ENCODE measurements around the gene DNTT.

DNTT gene

DNA sequence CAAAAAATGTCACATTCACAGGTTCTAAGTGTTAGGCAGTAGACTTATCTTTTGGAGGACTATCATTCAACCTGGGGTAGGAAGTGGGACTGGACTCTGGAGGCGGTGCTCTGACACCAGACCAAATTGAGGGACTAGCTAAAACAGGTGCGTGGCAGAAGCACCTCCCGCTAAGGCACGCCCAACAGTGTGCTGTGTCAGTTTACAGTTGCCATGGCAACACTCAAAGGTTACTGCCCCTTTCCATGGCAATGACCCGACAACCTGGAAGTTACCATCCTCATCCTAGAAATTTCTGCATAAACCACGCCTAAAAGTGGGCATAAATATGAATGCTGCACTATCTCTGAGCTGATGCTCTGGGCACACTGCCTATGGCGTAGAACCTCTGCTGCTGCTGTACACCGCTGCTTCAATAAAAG is 18.9 kb upstream of the DNTT start:
- Histone ChIP-seq H3K4me3 (no peak overlapping the region), H3K27me3 (ENCODE audit: low read depth) (peaks cover 12% of the 10 kb centered on the region; the same call in 1 of the 2 replicates), H3K36me3 (replicated peaks) (no peaks in the 10 kb centered on the region), H3K9me3 (no peaks in the 10 kb centered on the region), H3K4me1 (no peaks in the 10 kb centered on the region)
- in situ Hi-C loops (cut with MboI; ENCODE audit: low sequenced_read_pairs) = no loop called here
- DNase-seq (ENCODE audit: low spot score in 2 of 2) = no peak

DNA sequence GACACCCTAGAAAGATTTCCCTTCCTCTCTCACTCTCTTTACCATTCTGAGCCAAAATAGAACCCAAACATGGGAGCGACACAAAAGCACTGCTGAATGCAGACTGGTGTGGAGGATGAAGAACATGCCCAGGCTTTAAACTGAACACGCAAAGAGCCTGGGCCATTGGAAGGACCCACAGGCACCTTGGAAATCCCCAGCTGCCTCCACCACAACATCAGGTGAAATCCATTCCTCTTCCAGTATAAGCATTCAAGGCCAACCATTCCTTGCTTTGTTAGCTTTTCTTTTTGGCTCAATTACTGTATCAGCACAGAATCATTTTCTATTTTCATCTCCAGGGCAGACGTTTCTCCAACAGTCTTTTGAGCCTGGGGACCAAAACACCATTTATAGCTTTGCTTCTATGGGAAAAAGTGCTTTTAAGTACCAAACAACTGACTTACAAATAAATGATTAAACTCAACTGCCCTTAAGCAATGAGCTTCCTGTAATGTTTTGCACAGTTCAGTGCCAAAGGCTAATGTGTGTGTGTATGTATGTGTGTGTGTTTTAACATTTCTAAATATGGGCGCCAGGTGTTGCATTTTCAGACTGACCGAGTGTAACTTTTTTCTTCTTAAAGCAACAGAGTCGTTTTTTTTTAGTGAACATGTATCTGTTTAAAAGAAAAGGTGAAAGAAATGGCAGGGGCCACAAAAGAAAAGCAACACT is 16.7 kb upstream of the DNTT start:
- Histone ChIP-seq H3K4me3 (no peak overlapping the region), H3K4me1 (no peaks in the 10 kb centered on the region), H3K9me3 (no peaks in the 10 kb centered on the region), H3K36me3 (replicated peaks) (no peaks in the 10 kb centered on the region), H3K27me3 (ENCODE audit: low read depth) (no peaks in the 10 kb centered on the region; the same call in 1 of the 2 replicates)
- no peak for DNase-seq (ENCODE audit: low spot score in 2 of 2)
- in situ Hi-C loops (cut with MboI; ENCODE audit: low sequenced_read_pairs) = no loop called here

DNA sequence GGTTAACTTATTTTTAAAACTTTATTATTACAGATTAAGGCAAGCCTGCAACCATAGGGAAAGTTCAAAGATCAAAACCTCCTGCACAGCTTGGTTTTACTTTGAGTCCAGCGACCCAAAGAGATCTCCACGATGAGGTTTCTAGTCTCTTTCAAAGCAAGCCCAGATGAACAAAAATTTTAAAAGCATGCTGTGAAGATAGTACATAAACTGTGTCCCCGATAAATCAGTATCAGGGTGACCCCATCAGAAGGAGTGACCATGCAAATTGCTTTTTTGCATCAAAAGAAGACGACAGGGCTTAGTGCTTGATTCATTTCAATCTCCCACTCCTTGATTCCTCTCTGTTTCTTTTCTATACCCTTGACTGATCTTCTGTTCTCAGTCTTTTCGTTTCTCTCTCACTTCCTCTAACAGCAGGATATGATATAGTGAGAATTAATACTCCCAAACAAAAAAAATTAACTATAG is 16.0 kb upstream of the DNTT start:
- Histone ChIP-seq H3K27me3 (ENCODE audit: low read depth) (no peaks in the 10 kb centered on the region; the same call in 1 of the 2 replicates), H3K9me3 (no peaks in the 10 kb centered on the region), H3K36me3 (replicated peaks) (no peaks in the 10 kb centered on the region; the same call in 1 of the 2 replicates), H3K4me1 (no peaks in the 10 kb centered on the region), H3K4me3 (no peak overlapping the region)
- in situ Hi-C loops (cut with MboI; ENCODE audit: low sequenced_read_pairs) = no loop called here
- DNase-seq (ENCODE audit: low spot score in 2 of 2) = no peak

DNA sequence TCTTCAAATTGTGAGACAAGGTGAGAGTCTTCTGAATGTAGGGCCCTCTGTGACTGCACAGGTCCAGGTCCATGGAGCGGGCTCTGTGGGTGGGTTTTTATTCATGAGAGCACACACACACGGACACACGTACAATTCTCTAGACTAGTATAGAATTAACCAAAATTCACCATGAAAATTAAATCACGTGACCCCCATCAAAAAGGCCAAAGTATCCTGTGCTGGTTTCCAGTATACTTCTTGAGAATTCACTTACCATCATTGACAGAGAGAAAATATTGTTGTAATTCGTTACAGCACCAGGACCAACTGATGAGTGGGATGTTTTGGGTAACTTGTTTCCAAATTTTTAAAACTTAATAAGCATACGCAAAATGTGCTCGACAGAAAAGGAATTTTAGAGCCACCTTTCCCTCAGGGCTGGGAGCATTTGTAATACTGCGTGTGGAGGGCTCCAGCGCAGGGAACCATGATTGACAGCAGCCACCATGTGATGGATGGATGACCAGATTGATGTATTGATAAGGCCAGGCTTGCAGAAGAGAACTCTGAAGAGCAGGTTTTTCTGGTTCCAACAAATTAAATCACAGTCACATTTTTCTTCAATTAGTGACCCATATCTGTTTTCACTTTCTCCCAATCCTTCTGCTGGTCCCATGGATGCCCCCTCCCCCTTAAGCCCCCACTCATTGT is 14.9 kb upstream of the DNTT start:
- Histone ChIP-seq H3K4me3 (no peak overlapping the region), H3K36me3 (replicated peaks) (no peaks in the 10 kb centered on the region; the same call in 1 of the 2 replicates), H3K27me3 (ENCODE audit: low read depth) (peaks cover 6% of the 10 kb centered on the region; the same call in 1 of the 2 replicates), H3K9me3 (no peaks in the 10 kb centered on the region), H3K4me1 (no peaks in the 10 kb centered on the region)
- DNase-seq (ENCODE audit: low spot score in 2 of 2) = no peak
- in situ Hi-C loops (cut with MboI; ENCODE audit: low sequenced_read_pairs) = no loop called here

DNA sequence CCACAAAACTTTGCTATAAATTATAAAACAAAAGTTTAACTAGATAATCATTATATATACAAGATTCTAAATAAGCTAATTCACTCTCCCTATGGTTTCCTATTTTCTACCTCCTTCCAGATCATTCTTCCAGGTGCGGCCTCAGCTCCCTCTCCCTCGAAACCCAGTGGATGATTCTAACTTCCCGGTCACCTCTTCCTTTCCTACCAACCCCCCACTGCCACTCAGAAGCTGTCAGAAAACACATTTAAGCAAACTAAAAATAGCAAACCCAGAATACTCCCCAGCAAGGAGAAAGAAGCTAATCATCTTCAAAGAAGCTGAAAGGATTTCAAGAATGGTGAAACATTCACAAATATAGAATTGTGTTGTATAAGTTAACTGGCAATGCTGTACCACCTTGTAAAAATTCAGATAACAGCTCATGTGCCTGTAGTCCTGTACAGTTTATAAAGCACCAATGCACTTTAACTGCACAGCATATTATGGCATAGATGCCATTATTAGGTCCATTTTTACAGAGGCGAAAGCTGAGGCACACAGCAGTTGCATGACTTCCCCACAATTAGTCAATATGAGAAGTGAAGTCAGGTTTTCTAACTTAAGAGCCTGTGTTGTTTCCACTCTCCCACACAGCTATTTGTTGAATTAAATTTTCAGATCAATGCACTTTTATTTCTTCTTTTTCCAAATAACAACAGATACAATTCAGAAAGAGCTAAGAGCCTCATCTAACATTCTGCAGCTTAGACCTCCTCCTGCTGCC is 13.7 kb upstream of the DNTT start:
- no peaks in the 10 kb centered on the region for H3K4me1 ChIP-seq
- H3K4me3 ChIP-seq = no peak overlapping the region
- DNase-seq (ENCODE audit: low spot score in 2 of 2) = no peak
- no peaks in the 10 kb centered on the region for H3K9me3 ChIP-seq
- in situ Hi-C loops (cut with MboI; ENCODE audit: low sequenced_read_pairs) = no loop called here
- H3K36me3 ChIP-seq (replicated peaks) = no peaks in the 10 kb centered on the region; the same call in 1 of the 2 replicates
- H3K27me3 ChIP-seq (ENCODE audit: low read depth) = peaks cover 6% of the 10 kb centered on the region; the same call in 1 of the 2 replicates

DNA sequence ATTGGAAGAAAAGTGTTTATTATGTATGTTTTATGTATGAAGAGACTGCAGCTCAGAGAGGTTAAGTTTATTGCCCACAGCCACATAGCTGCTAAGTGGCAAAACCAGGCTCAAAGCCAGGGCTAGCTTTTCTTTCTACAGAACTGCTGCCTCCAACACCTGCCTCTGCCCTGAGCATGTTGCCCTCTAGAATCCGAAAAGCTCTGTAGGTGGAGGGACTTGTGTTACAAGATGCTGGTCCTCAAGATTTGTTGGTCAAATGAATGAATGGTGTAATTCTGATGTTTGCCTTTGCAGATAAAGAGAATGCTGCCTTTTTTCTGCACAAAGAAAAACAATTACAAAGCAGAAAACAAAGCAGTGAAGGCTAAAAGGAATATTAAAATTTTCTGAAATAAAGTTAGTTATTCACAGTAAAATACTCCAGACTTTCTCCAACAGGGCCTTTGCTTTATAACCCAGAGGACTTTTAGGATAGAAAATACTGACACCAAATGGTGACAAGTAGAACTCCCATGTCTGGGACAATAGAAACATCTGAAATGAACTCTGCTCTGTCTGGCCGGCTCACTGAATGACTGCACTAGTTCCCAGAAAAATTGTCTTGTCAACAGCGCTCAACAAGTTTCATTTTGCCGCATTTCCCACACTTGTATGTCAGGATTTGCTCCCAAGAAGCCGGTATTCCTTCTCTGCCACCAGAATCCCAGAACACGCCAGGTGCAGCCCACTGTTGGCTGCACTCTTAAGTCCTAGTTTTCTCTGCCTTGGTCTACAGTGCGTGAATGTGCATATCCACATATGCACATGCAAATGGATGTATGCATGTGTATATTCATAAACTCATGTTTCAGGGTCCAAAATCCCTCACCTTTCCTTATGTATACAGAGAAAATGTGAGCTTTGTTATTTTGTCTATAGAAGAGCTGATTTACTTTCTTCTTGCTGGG is 11.0 kb upstream of the DNTT start:
- H3K36me3 ChIP-seq (replicated peaks) = no peaks in the 10 kb centered on the region; the same call in 1 of the 2 replicates
- H3K4me1 ChIP-seq = no peaks in the 10 kb centered on the region
- in situ Hi-C loops (cut with MboI; ENCODE audit: low sequenced_read_pairs) = no loop called here
- peak; percentile 20 to 47 for DNase-seq (ENCODE audit: low spot score in 2 of 2)
- H3K27me3 ChIP-seq (ENCODE audit: low read depth) = peaks cover 11% of the 10 kb centered on the region; the same call in 1 of the 2 replicates
- H3K4me3 ChIP-seq = no peak overlapping the region
- H3K9me3 ChIP-seq = no peaks in the 10 kb centered on the region

DNA sequence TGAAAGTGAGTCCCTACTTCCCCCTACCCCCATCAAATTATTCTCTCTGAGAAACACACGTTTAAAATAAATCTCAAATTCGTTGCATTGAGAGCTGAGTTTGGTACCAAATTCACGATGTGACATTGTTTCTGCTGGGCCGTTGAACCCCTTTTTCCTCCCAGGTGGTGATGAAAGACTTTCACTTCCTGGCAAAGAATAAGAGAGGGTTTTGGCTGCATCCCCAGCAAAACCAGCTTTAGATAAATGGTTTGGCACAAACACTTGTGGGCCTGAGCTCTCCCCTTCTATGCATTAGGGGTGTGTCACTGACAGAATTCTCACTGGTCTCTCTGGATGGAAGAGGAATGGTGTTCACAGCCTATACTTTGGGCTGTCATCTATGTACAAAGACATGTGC is 8.8 kb upstream of the DNTT start:
- Histone ChIP-seq H3K4me3 (no peak overlapping the region), H3K36me3 (replicated peaks) (no peaks in the 10 kb centered on the region; the same call in 1 of the 2 replicates), H3K4me1 (no peaks in the 10 kb centered on the region), H3K9me3 (no peaks in the 10 kb centered on the region), H3K27me3 (ENCODE audit: low read depth) (peaks cover 16% of the 10 kb centered on the region; the same call in 1 of the 2 replicates)
- in situ Hi-C loops (cut with MboI; ENCODE audit: low sequenced_read_pairs) = no loop called here
- DNase-seq (ENCODE audit: low spot score in 2 of 2) = no peak

DNA sequence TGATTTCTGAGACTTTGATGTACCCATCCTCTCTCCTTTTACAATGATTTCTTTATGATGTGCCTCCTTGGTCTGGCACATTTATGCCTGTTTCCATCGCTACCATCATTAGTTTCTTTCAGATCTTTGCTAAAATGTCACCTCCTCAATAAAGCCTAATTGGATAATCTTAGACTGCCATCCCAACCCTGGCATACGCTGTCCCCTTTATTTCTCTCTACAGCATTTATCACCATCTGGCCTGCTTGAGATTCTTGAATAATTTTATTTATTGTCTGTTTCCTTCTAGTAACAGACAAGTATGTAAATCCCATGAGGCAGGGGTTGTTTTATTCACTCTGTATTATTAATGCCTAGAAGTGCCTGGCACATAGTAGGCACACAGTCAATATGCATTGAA is 6.7 kb upstream of the DNTT start:
- Histone ChIP-seq H3K4me3 (no peak overlapping the region), H3K4me1 (no peaks in the 10 kb centered on the region), H3K36me3 (replicated peaks) (no peaks in the 10 kb centered on the region; the same call in 1 of the 2 replicates), H3K9me3 (no peaks in the 10 kb centered on the region), H3K27me3 (ENCODE audit: low read depth) (peaks cover 20% of the 10 kb centered on the region; the same call in 1 of the 2 replicates)
- no peak for DNase-seq (ENCODE audit: low spot score in 2 of 2)
- in situ Hi-C loops (cut with MboI; ENCODE audit: low sequenced_read_pairs) = no loop called here

DNA sequence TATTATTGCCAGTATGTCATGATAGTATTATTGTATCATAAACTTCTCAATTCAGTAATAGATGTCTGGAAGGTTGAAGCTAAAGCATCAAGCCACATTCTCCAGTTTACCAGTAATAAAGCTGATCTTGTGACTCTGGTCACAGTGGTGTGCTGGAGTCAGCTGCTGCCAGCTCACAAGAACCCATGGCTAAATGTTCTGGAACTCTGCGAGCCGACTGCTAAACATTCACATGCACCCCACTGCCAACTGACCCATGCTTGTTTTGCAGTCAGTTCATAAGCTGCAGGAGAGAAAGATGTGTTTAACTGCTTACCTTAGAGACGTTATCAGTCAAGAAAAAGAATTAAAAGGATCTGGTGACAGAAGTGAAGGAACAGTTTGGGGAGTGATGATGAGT is 5.9 kb upstream of the DNTT start:
- DNase-seq (ENCODE audit: low spot score in 2 of 2) = no peak
- Histone ChIP-seq H3K4me3 (no peak overlapping the region), H3K36me3 (replicated peaks) (no peaks in the 10 kb centered on the region), H3K4me1 (no peaks in the 10 kb centered on the region), H3K9me3 (no peaks in the 10 kb centered on the region), H3K27me3 (ENCODE audit: low read depth) (peaks cover 20% of the 10 kb centered on the region; the same call in 1 of the 2 replicates)
- in situ Hi-C loops (cut with MboI; ENCODE audit: low sequenced_read_pairs) = no loop called here

DNA sequence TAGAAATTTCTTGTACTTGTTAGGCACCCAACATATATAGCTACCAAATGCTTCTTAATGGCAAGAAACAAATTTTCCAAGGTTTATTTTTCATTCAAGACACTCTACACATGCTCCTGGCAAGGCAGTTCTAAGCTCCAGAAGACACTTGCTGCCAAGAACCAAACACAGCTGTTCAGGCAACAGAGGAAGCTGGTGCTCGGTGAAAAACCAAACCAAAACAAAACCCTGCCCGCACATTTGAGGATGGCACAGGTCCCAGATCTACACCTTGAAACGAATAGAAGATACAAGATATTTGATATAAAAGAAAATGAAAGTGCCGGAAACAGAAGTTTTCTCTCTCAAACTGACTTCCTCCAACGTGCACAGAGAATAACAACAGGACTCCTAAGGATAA is 4.9 kb upstream of the DNTT start:
- H3K36me3 ChIP-seq (replicated peaks) = no peaks in the 10 kb centered on the region
- peaks cover 14% of the 10 kb centered on the region; the same call in 1 of the 2 replicates for H3K27me3 ChIP-seq (ENCODE audit: low read depth)
- in situ Hi-C loops (cut with MboI; ENCODE audit: low sequenced_read_pairs) = no loop called here
- H3K4me1 ChIP-seq = no peaks in the 10 kb centered on the region
- no peak overlapping the region for H3K4me3 ChIP-seq
- no peak for DNase-seq (ENCODE audit: low spot score in 2 of 2)
- H3K9me3 ChIP-seq = no peaks in the 10 kb centered on the region

DNA sequence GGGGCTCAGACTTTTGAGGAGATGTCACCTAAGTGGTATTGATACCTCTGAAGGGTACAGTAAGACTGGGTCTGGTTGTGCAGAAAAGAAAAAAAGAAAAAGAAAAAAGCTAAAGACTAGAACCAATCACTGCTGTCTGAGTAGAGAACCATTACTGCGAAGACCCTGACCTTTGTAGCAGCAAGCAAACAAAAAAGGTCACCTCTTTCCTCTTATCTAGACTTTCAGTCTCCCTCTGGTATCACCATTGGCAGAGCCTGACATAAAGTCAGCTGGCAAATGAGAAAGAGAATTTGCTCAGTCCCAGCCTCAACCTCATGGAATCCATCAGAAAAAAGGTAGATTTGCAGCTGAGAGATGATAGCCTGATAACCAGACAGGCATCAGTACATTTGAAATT is 2.6 kb upstream of the DNTT start:
- DNase-seq (ENCODE audit: low spot score in 2 of 2) = no peak
- Histone ChIP-seq H3K27me3 (ENCODE audit: low read depth) (peaks cover 9% of the 10 kb centered on the region; the same call in 1 of the 2 replicates), H3K4me3 (no peak overlapping the region), H3K9me3 (no peaks in the 10 kb centered on the region), H3K36me3 (replicated peaks) (no peaks in the 10 kb centered on the region), H3K4me1 (no peaks in the 10 kb centered on the region)
- in situ Hi-C loops (cut with MboI; ENCODE audit: low sequenced_read_pairs) = loop anchor here (25.0 kb wide), 1 partner anchor 289 kb away; no protein-coding TSS in a partner anchor

DNA sequence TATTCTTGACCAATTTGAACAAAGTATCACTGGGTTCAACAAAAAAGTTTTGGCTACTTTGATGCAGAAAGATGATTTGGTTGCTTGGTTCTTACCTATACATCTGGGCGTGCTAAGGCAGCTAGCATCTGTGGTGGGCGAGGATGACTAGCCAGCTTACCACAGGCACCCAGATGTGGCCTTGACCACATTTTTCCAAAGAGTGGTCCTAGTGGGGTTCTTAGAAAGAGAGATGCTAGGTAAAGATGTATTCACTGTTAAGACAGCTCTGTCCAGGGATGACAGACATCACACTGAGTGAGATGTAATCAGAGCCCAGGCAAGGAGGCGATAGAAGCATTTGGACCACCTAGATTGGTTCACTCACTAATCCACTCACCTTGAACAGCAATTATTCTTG is 785 bp downstream of the DNTT start:
- no peak for DNase-seq (ENCODE audit: low spot score in 2 of 2)
- peaks cover 20% of the 10 kb centered on the region for H3K4me1 ChIP-seq
- H3K36me3 ChIP-seq (replicated peaks) = no peaks in the 10 kb centered on the region
- in situ Hi-C loops (cut with MboI; ENCODE audit: low sequenced_read_pairs) = loop anchor here (25.0 kb wide), 1 partner anchor 293 kb away; no protein-coding TSS in a partner anchor
- H3K4me3 ChIP-seq = no peak overlapping the region
- H3K27me3 ChIP-seq (ENCODE audit: low read depth) = peaks cover 7% of the 10 kb centered on the region; the same call in 1 of the 2 replicates
- no peaks in the 10 kb centered on the region for H3K9me3 ChIP-seq
